Pancreas (tissue), 10 donors: ENCODE data around the gene SLC25A48. TPM values are rescaled to one million over a fixed set of nuclear protein-coding genes. Genes with fewer than 3 reads are reported as not detected.

Source experiments
- ATAC-seq, 4 donors: fragments of 200-7000 bp; cut with Tn5 transposase; one replicate each; pipeline versions ENCODE4 v1.8.0 to v1.9.1; 2020; ENCODE audit warnings: mild to moderate bottlenecking in 4 of 4, moderate library complexity in 4 of 4
- DNase-seq, 6 donors: peaks; one replicate each; pipeline ENCODE4 v3.0.0-alpha.2; 2020
- FAIRE-seq: peaks from 2 replicates; lab custom pipeline; 2012; peaks lifted over from hg19 to GRCh38; lab: Jason Lieb, UNC
- H3K27ac ChIP-seq, 4 donors: fragments of 200-600 bp; sonication (generic); 1 replicate in 3 of 4; 2 replicates in 1 of 4; pipeline versions ENCODE4 v1.5.0 to v1.8.0; 2020
- H3K27me3 ChIP-seq, 4 donors: fragments of 200-600 bp; one replicate each; pipeline ENCODE4 v1.8.0; 2021
- H3K36me3 ChIP-seq, 3 donors: fragments of 200-600 bp; sonication (generic) in 1 of 3; one replicate each; pipeline versions ENCODE4 v1.5.0 to v1.8.0; 2020 to 2021
- H3K4me1 ChIP-seq, 3 donors: fragments of 200-600 bp; one replicate each; pipeline ENCODE4 v1.8.0; 2021
- H3K4me3 ChIP-seq, 4 donors: fragments of 200-600 bp; sonication (generic) in 2 of 4; one replicate each; pipeline versions ENCODE4 v1.5.0 to v1.8.0; 2020 to 2021
- H3K9me3 ChIP-seq, 4 donors: fragments of 200-600 bp; one replicate each; pipeline ENCODE4 v1.8.0; 2021
- CTCF ChIP-seq, 4 donors: fragments of 200-600 bp; sonication (generic) in 3 of 4; IDR thresholded peaks; one replicate each; pipeline versions ENCODE4 v1.5.0 to v1.8.0; 2021; ENCODE audit warnings: antibody characterized with exemption in 4 of 4
- WGBS, 2 donors: extraction: QIAGEN DNeasy Blood & Tissue Kit; methylation state at CpG; one replicate each; pipeline ENCODE4 v1.1.7; 2013; 5-methylcytosine and 5-hydroxymethylcytosine counted together
- intact Hi-C, 3 donors: fragments of 100-400 bp; cut with DNase I; formaldehyde crosslinking; loops; one replicate each; pipeline versions ENCODE4 v1.11.1 to v1.14.2; 2022
- polyA plus RNA-seq, 2 donors: library from polyadenylated mRNA; stranded (reverse); fragments of 200-250 nt; gene quantifications; one replicate each; pipeline ENCODE4 v1.2.3, GENCODE V29; 2013
- total RNA-seq, 6 donors: library from RNA; stranded (reverse); fragmentation: NEBNext Ultra II Directional in 4 of 6; extraction: Animal tissue kit (Norgen Biotek cat#: 25700) in 4 of 6; gene quantifications; one replicate each; pipeline versions ENCODE4 v1.2.1 to v1.2.4, GENCODE V29; 2021 to 2023
- donor health status: healthy with polysubstance abuse.
- donor health status: DM: no; HTN: no; CAD: no; lungs with moderate emphysema.
- donor health status: DM: no; HTN: no; CAD: no.
- donor health status: control.
- donor health status: control.
- donor health status: Bipolar disorder and iron deficiency.
- donor health status: DM: yes; HTN: yes; CAD: no.
- donor health status: DM: no; HTN: no; CAD: no.
- donor health status: DM: no; HTN: no; CAD: no.
- donor health status: DM: yes; HTN: yes; CAD: no.

SLC25A48 gene
- total and polyA plus RNA-seq, 8 donors = 0.37 to 3.2 (median 1.2) TPM

- 78 to 81% methylated on average over 5 of the region's 5 CpGs for WGBS, 2 donors
- TF ChIP-seq CTCF (IDR thresholded peaks at IDR 0.05) = no peak
- ATAC-seq (no peak), DNase-seq (no peak), FAIRE-seq (no peak)
- H3K4me3 ChIP-seq = no peak overlapping the region
- no peaks in the 10 kb centered on the region for H3K4me1 ChIP-seq
- H3K9me3 ChIP-seq = no peaks in the 10 kb centered on the region
- no peaks in the 10 kb centered on the region for H3K36me3 ChIP-seq
- no peak overlapping the region for H3K27ac ChIP-seq
- intact Hi-C loops = no loop called here
- no peaks in the 10 kb centered on the region for H3K27me3 ChIP-seq
These were observed 39.4 kb downstream of the SLC25A48 start for GRCh38 chr5:135873831-135874230.

GRCh38 chr5:135874461-135874860, 40.0 kb downstream of the SLC25A48 start:
- Histone ChIP-seq H3K4me1 (no peaks in the 10 kb centered on the region), H3K36me3 (no peaks in the 10 kb centered on the region), H3K9me3 (no peaks in the 10 kb centered on the region), H3K27ac (no peak overlapping the region), H3K27me3 (no peaks in the 10 kb centered on the region), H3K4me3 (no peak overlapping the region)
- 71 to 73% methylated on average over 3 of the region's 3 CpGs for WGBS, 2 donors
- ATAC-seq (no peak), DNase-seq (no peak), FAIRE-seq (no peak)
- TF ChIP-seq CTCF (IDR thresholded peaks at IDR 0.05) = no peak
- intact Hi-C loops = no loop called here

GRCh38 chr5:135875567-135875966, 41.1 kb downstream of the SLC25A48 start:
- no peaks in the 10 kb centered on the region for H3K27me3 ChIP-seq
- H3K4me3 ChIP-seq = no peak overlapping the region
- intact Hi-C loops = no loop called here
- ATAC-seq = no peak
- no peak for DNase-seq
- FAIRE-seq = no peak
- H3K9me3 ChIP-seq = no peaks in the 10 kb centered on the region
- no peaks in the 10 kb centered on the region for H3K4me1 ChIP-seq
- TF ChIP-seq CTCF (IDR thresholded peaks at IDR 0.05) = no peak
- 88 to 94% methylated on average over 3 of the region's 3 CpGs for WGBS, 2 donors
- no peak overlapping the region for H3K27ac ChIP-seq
- H3K36me3 ChIP-seq = no peaks in the 10 kb centered on the region

GRCh38 chr5:135876146-135876545, 41.7 kb downstream of the SLC25A48 start:
- no peaks in the 10 kb centered on the region for H3K36me3 ChIP-seq
- H3K27ac ChIP-seq = no peak overlapping the region
- H3K27me3 ChIP-seq = no peaks in the 10 kb centered on the region
- TF ChIP-seq CTCF (IDR thresholded peaks at IDR 0.05) = no peak
- DNase-seq (no peak), ATAC-seq (no peak), FAIRE-seq (no peak)
- 54 to 58% methylated on average over 5 of the region's 5 CpGs for WGBS, 2 donors
- intact Hi-C loops = no loop called here
- H3K4me1 ChIP-seq = no peaks in the 10 kb centered on the region
- no peaks in the 10 kb centered on the region for H3K9me3 ChIP-seq
- no peak overlapping the region for H3K4me3 ChIP-seq

- Histone ChIP-seq H3K36me3 (no peaks in the 10 kb centered on the region), H3K27me3 (no peaks in the 10 kb centered on the region), H3K4me1 (no peaks in the 10 kb centered on the region), H3K4me3 (no peak overlapping the region), H3K27ac (no peak overlapping the region), H3K9me3 (no peaks in the 10 kb centered on the region)
- intact Hi-C loops = no loop called here
- ATAC-seq (no peak), DNase-seq (no peak), FAIRE-seq (no peak)
- no peak for TF ChIP-seq CTCF (IDR thresholded peaks at IDR 0.05)
- WGBS, 2 donors = 64 to 67% methylated on average over 6 of the region's 6 CpGs
These were observed 43.2 kb downstream of the SLC25A48 start for GRCh38 chr5:135877570-135878155.
